Metanephros (tissue), 2 donors: Measurements from ENCODE around the gene RAX2. TPM values are rescaled to one million over a fixed set of nuclear protein-coding genes. Genes with fewer than 3 reads are reported as not detected.

ENCODE experiments used
- small RNA-seq: library from RNA; depleted of rRNA; stranded (forward); fragments of <200 nt; gene quantifications from one replicate; pipeline ENCODE3, GENCODE V24; 2014; ENCODE audit warnings: low replicate concordance
- total RNA-seq: library from RNA; depleted of rRNA; stranded (reverse); fragments of >200 nt; gene quantifications from one replicate; pipeline ENCODE4 v1.2.3, GENCODE V29; 2014

RAX2 gene
- total RNA-seq = 0.06 TPM

GRCh38 chr19:3771906-3772455 lies at the start of gene RAX2:
Gene RAX2 (minus strand): TSS chr19:3772228. CDS start chr19:3771742, 486 bp downstream.

GRCh38 chr19:3785938-3786824 lies 14.2 kb upstream of the RAX2 start, which contains the start of gene MATK:
Gene MATK (minus strand): TSS chr19:3786381. CDS start chr19:3785135, 1,246 bp downstream.

GRCh38 chr19:3762501-3763459 lies 9.2 kb downstream of the RAX2 start, which contains the start of gene MRPL54:
Gene MRPL54 (plus strand): TSS chr19:3762682. CDS start chr19:3762701, 19 bp downstream.

GRCh38 chr19:3761382-3762129 lies 10.5 kb downstream of the RAX2 start, which contains the start of gene APBA3:
Gene APBA3 (minus strand): TSS chr19:3761692. CDS start chr19:3760264, 1,428 bp downstream.

Small RNA genes lying within 50 kb of the gene (small RNA-seq; reads per million reads assigned to genes)
- not detected for gene AC005777.1

Other genes with a start within 250 kb of the RAX2 start
- 1.8 TPM for gene TEKTIP1, start 233.1 kb downstream of the RAX2 start, total RNA-seq
- 55.8 TPM for gene MFSD12, start 214.6 kb downstream of the RAX2 start, total RNA-seq
- 84.6 TPM for gene HMG20B, start 199.3 kb downstream of the RAX2 start, total RNA-seq
- 1.3 TPM for gene GIPC3, start 186.8 kb downstream of the RAX2 start, total RNA-seq
- gene TBXA2R, start 165.4 kb downstream of the RAX2 start, total RNA-seq = 5.6 TPM
- gene CACTIN, start 145.4 kb downstream of the RAX2 start, total RNA-seq = 31.2 TPM
- 24.3 TPM for gene PIP5K1C, start 71.8 kb downstream of the RAX2 start, total RNA-seq
- gene TJP3, start 63.8 kb downstream of the RAX2 start, total RNA-seq = 18.3 TPM
- 45.2 TPM for gene APBA3, start 10.5 kb downstream of the RAX2 start, total RNA-seq
- 33.9 TPM for gene MRPL54, start 9.5 kb downstream of the RAX2 start, total RNA-seq
- gene MATK, start 14.2 kb upstream of the RAX2 start, total RNA-seq = 1.3 TPM
- 0.41 TPM for gene ZFR2, start 96.8 kb upstream of the RAX2 start, total RNA-seq
- gene ATCAY, start 108.5 kb upstream of the RAX2 start, total RNA-seq = 0.53 TPM
- 4.7 TPM for gene NMRK2, start 160.8 kb upstream of the RAX2 start, total RNA-seq
- gene DAPK3, start 198.9 kb upstream of the RAX2 start, total RNA-seq = 71.5 TPM
- 2,441 TPM for gene EEF2, start 213.2 kb upstream of the RAX2 start, total RNA-seq
- 34.2 TPM for gene PIAS4, start 235.5 kb upstream of the RAX2 start, total RNA-seq